ENCODE data around the gene OGFOD3.

OGFOD3 gene

GRCh38 chr17:82385559-82386254 is 32.7 kb downstream of the OGFOD3 start:
- TF ChIP-seq TEAD4 (IDR thresholded peaks at IDR 0.05) (peak; percentile 17; the same call in 1 of the 2 replicates), TCF12 (IDR thresholded peaks at IDR 0.05; ENCODE audit: low read depth) (no peak), CREB1 (IDR thresholded peaks at IDR 0.05; ENCODE audit: low read depth) (no peak), NFIC (IDR thresholded peaks at IDR 0.05) (peak; percentile 31; the same call in 1 of the 2 replicates), TAF1 (IDR thresholded peaks at IDR 0.05; ENCODE audit: low read depth) (no peak)

- TF ChIP-seq CREB1 (IDR thresholded peaks at IDR 0.05; ENCODE audit: low read depth) (no peak), YY1 (IDR thresholded peaks at IDR 0.05; ENCODE audit: low read depth) (peak; percentile 13; the same call in 1 of the 2 replicates), FOXM1 (IDR thresholded peaks at IDR 0.05; ENCODE audit: borderline replicate concordance, low read depth) (peak; percentile 97), ZBTB7A (IDR thresholded peaks at IDR 0.05; ENCODE audit: low read depth) (peak; percentile 83), RAD21 (IDR thresholded peaks at IDR 0.05; ENCODE audit: low read depth) (peak; percentile 72), MAX (IDR thresholded peaks at IDR 0.05) (peak; percentile 75; the same call in 1 of the 2 replicates), TEAD4 (IDR thresholded peaks at IDR 0.05) (peak; percentile 89), NFIC (IDR thresholded peaks at IDR 0.05) (peak; percentile 98), CEBPB (IDR thresholded peaks at IDR 0.05) (no peak), REST (IDR thresholded peaks at IDR 0.05; ENCODE audit: low read depth) (peak; percentile 32), TAF1 (IDR thresholded peaks at IDR 0.05; ENCODE audit: low read depth) (0 out of 2 replicates have a peak, but pooled peaks have one; percentile 23), EP300 (IDR thresholded peaks at IDR 0.05; ENCODE audit: borderline replicate concordance) (peak; percentile 98), TCF12 (IDR thresholded peaks at IDR 0.05; ENCODE audit: low read depth) (peak; percentile 100), EGR1 (IDR thresholded peaks at IDR 0.05) (peak; percentile 16), USF1 (IDR thresholded peaks at IDR 0.05) (peak; percentile 41)
Measured at GRCh38 chr17:82384730-82385481, 33.5 kb downstream of the OGFOD3 start.

GRCh38 chr17:82384051-82384729 is 34.2 kb downstream of the OGFOD3 start:
- peak; percentile 69 for TF ChIP-seq ZBTB7A (IDR thresholded peaks at IDR 0.05; ENCODE audit: low read depth)
- TF ChIP-seq RAD21 (IDR thresholded peaks at IDR 0.05; ENCODE audit: low read depth) = no peak
- no peak for TF ChIP-seq REST (IDR thresholded peaks at IDR 0.05; ENCODE audit: low read depth)
- TF ChIP-seq NFIC (IDR thresholded peaks at IDR 0.05) = peak; percentile 85
- TF ChIP-seq FOXM1 (IDR thresholded peaks at IDR 0.05; ENCODE audit: borderline replicate concordance, low read depth) = no peak; the same call in 1 of the 2 replicates
- TF ChIP-seq YY1 (IDR thresholded peaks at IDR 0.05; ENCODE audit: low read depth) = no peak
- no peak for TF ChIP-seq USF1 (IDR thresholded peaks at IDR 0.05)
- TF ChIP-seq TCF12 (IDR thresholded peaks at IDR 0.05; ENCODE audit: low read depth) = peak; percentile 56
- TF ChIP-seq CEBPB (IDR thresholded peaks at IDR 0.05) = no peak
- peak; percentile 82; the same call in 1 of the 2 replicates for TF ChIP-seq EP300 (IDR thresholded peaks at IDR 0.05; ENCODE audit: borderline replicate concordance)
- TF ChIP-seq MAX (IDR thresholded peaks at IDR 0.05) = no peak; the same call in 1 of the 2 replicates
- TF ChIP-seq EGR1 (IDR thresholded peaks at IDR 0.05) = no peak
- peak; percentile 76 for TF ChIP-seq TEAD4 (IDR thresholded peaks at IDR 0.05)
- TF ChIP-seq CREB1 (IDR thresholded peaks at IDR 0.05; ENCODE audit: low read depth) = no peak
- TF ChIP-seq TAF1 (IDR thresholded peaks at IDR 0.05; ENCODE audit: low read depth) = no peak

GRCh38 chr17:82383411-82383810 is 35.0 kb downstream of the OGFOD3 start:
- TF ChIP-seq TEAD4 (IDR thresholded peaks at IDR 0.05) (no peak), USF1 (IDR thresholded peaks at IDR 0.05) (no peak), YY1 (IDR thresholded peaks at IDR 0.05; ENCODE audit: low read depth) (no peak), EGR1 (IDR thresholded peaks at IDR 0.05) (no peak), FOXM1 (IDR thresholded peaks at IDR 0.05; ENCODE audit: borderline replicate concordance, low read depth) (no peak), EP300 (IDR thresholded peaks at IDR 0.05; ENCODE audit: borderline replicate concordance) (no peak), ZBTB7A (IDR thresholded peaks at IDR 0.05; ENCODE audit: low read depth) (no peak), CREB1 (IDR thresholded peaks at IDR 0.05; ENCODE audit: low read depth) (no peak), TCF12 (IDR thresholded peaks at IDR 0.05; ENCODE audit: low read depth) (no peak), CEBPB (IDR thresholded peaks at IDR 0.05) (no peak), TAF1 (IDR thresholded peaks at IDR 0.05; ENCODE audit: low read depth) (no peak), MAX (IDR thresholded peaks at IDR 0.05) (no peak), REST (IDR thresholded peaks at IDR 0.05; ENCODE audit: low read depth) (no peak), NFIC (IDR thresholded peaks at IDR 0.05) (no peak), RAD21 (IDR thresholded peaks at IDR 0.05; ENCODE audit: low read depth) (no peak)

Data from Ishikawa (cell line).